GM18499 (cell line): ENCODE measurements around the gene KRT6A.

Source experiments
- ATAC-seq: cut with Tn5 transposase; IDR thresholded peaks from one replicate; pipeline ENCODE4 v1.9.1; 2021; ENCODE audit warnings: moderate number of reproducible peaks; ENCODE audit not compliant: insufficient read depth, unreplicated experiment

KRT6A gene

GRCh38 chr12:52438305-52439301, 54.5 kb downstream of the KRT6A start:
- ATAC-seq, result no peak

GRCh38 chr12:52437508-52437907, 55.5 kb downstream of the KRT6A start:
- ATAC-seq, result no peak
